Thymus (tissue), 11 donors: ENCODE measurements around the gene WARS2. TPM values are rescaled to one million over a fixed set of nuclear protein-coding genes. Genes with fewer than 3 reads are reported as not detected.

ENCODE experiments used
- DNase-seq, 9 donors: peaks; one replicate each; pipeline ENCODE4 v3.0.0-alpha.2; 2013; ENCODE audit warnings: low spot score in 9 of 9, low read depth in 6 of 9, missing footprints in 1 of 9
- H3K27ac ChIP-seq, 2 donors: one replicate each; pipeline ENCODE4 v1.5.1; 2013; ENCODE audit warnings: control low read depth in 1 of 2, low read depth in 1 of 2, low read length in 1 of 2, mild to moderate bottlenecking in 1 of 2, moderate library complexity in 1 of 2
- H3K27me3 ChIP-seq, 2 donors: one replicate each; pipeline ENCODE4 v1.5.1; 2013; ENCODE audit warnings: low read length in 1 of 2; ENCODE audit not compliant: control insufficient read depth in 2 of 2, insufficient read depth in 1 of 2
- H3K36me3 ChIP-seq, 2 donors: one replicate each; pipeline ENCODE4 v1.5.1; 2013; ENCODE audit warnings: low read length in 1 of 2, mild to moderate bottlenecking in 1 of 2, moderate library complexity in 1 of 2; ENCODE audit not compliant: control insufficient read depth in 2 of 2, insufficient read depth in 2 of 2
- H3K4me1 ChIP-seq, 2 donors: one replicate each; pipeline ENCODE4 v1.5.1; 2013; ENCODE audit warnings: low read length in 2 of 2; ENCODE audit not compliant: control insufficient read depth in 2 of 2, insufficient read depth in 2 of 2
- H3K4me3 ChIP-seq, 2 donors: one replicate each; pipeline ENCODE4 v1.5.1; 2013; ENCODE audit warnings: low read length in 2 of 2, control low read depth in 1 of 2, mild to moderate bottlenecking in 1 of 2
- H3K9me3 ChIP-seq, 2 donors: one replicate each; pipeline ENCODE4 v1.5.1; 2013; ENCODE audit warnings: low read length in 1 of 2, mild to moderate bottlenecking in 1 of 2; ENCODE audit not compliant: control insufficient read depth in 2 of 2, insufficient read depth in 1 of 2
- WGBS: extraction: QIAGEN DNeasy Blood & Tissue Kit; methylation state at CpG from one replicate; pipeline ENCODE4 v1.1.7; 2013; 5-methylcytosine and 5-hydroxymethylcytosine counted together
- polyA plus RNA-seq: library from polyadenylated mRNA; stranded (reverse); fragments of 200-250 nt; gene quantifications from one replicate; pipeline ENCODE4 v1.2.3, GENCODE V29; 2013
- total RNA-seq: library from RNA; stranded (reverse); fragments of 120-200 nt; gene quantifications from one replicate; pipeline ENCODE4 v1.2.4, GENCODE V29; 2013
- donor health status: healthy.

WARS2 gene
- total and polyA plus RNA-seq, 2 donors = 7.7 to 8.6 TPM

DNA sequence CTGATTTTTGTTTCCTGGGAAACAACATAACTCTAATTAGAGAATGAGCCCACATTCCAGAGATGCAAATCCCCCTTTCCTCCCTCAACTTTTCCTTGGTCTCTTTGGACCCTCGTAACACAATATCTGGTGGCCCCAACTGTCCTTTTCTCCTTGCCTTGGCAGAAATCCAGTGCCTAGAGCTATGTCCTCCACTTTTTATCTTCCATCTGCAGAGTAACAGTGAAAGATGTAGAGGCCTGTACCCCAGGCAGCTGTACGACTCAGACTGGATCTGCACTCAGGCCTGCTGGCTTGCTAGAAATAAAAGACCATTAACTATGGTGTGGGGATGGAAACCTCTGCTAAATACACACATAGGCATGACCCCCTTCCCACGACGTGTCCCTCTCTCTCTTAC, 72.0 kb downstream of the WARS2 start:
- no peak for DNase-seq
- H3K4me3 ChIP-seq = no peak overlapping the region
- H3K27me3 ChIP-seq = no peaks in the 10 kb centered on the region
- WGBS = 94% methylated on average over 4 of the region's 4 CpGs
- no peak overlapping the region for H3K27ac ChIP-seq
- H3K36me3 ChIP-seq = no peaks in the 10 kb centered on the region
- H3K9me3 ChIP-seq = no peaks in the 10 kb centered on the region
- H3K4me1 ChIP-seq = no peaks in the 10 kb centered on the region

DNA sequence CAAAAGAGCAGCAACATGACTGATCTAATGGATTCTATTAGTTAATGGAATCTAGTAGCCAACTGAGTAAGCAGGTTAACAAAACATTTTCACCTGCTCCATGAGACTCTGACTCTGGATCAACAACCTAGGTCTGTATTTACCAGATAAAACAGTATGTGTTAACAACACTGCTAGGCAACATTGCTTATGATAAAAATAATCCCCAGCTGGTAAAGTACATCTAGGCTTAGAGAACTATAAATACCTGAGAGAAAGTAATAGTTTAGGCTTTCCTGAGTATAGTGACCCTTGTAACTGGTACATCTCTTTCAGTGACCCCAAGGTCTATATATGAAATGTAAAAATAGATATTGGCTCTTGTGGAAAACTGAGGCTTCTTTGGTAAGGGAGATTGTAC, 78.8 kb downstream of the WARS2 start:
- Histone ChIP-seq H3K9me3 (no peaks in the 10 kb centered on the region), H3K27me3 (no peaks in the 10 kb centered on the region), H3K4me1 (no peaks in the 10 kb centered on the region), H3K27ac (no peak overlapping the region), H3K4me3 (no peak overlapping the region), H3K36me3 (no peaks in the 10 kb centered on the region)
- DNase-seq = no peak

DNA sequence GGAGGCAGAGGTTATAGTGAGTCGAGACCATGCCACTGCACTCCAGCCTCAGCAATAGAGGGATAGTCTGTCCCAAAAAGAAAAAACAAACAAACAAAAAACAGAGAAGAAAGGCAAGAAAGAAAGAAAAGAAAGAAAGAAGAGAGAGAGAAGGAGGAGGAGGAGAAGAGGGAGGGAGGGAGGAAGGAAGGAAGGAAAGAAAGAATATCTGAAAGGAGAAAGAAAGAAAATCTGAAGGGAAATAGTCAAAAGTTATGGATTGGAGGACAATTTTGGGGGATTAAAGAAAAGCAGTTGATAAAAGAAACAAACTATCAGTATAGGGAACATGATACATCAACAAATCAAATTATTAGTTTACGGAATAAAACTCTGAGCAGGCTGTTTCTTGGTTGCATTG, 84.9 kb downstream of the WARS2 start:
- 97% methylated on average over 2 of the region's 2 CpGs for WGBS
- DNase-seq = no peak
- Histone ChIP-seq H3K27ac (no peak overlapping the region), H3K4me1 (no peaks in the 10 kb centered on the region), H3K27me3 (no peaks in the 10 kb centered on the region), H3K4me3 (no peak overlapping the region), H3K9me3 (no peaks in the 10 kb centered on the region), H3K36me3 (no peaks in the 10 kb centered on the region)

DNA sequence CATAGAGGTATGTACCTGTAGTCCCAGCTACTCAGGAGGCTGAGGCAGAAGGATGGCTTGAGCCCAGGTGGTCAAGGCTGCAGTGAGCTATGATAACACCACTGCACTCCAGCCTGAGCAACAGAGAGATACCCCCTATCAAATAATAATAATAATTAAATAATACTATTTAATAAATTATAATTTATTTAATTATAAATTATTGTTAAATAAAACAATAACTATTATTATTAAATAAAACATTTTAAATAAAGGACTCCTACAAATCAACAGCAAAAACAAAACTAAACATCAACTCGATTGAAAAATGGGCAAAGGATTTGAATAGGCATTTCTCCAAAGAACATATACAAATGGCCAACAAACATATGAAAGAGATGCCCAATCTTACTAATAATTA, 86.5 kb downstream of the WARS2 start:
- no peaks in the 10 kb centered on the region for H3K27me3 ChIP-seq
- H3K4me3 ChIP-seq = no peak overlapping the region
- no peaks in the 10 kb centered on the region for H3K36me3 ChIP-seq
- no peak overlapping the region for H3K27ac ChIP-seq
- no peaks in the 10 kb centered on the region for H3K9me3 ChIP-seq
- 99% methylated on average over 1 of the region's 1 CpG for WGBS
- no peaks in the 10 kb centered on the region for H3K4me1 ChIP-seq
- no peak for DNase-seq

DNA sequence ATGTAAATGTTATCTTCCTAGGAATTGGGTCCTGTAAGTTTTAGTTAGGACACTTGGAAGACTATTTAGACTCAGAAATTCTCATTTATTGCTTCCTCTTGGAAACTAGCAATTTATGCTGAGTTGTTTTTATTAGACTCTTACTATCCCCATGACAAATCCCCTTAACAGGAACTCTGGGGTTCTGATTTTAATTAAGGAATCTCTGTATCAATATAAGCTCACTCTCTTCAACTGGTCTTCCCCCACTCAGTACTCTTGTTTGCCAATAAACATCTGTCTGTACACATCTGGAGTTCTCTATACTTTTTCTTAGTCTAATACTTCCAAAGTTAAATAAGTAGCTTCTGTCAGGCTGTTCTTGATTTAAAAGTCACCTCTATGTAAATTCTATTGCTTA, 88.2 kb downstream of the WARS2 start:
- no peak overlapping the region for H3K27ac ChIP-seq
- no peaks in the 10 kb centered on the region for H3K4me1 ChIP-seq
- DNase-seq = no peak
- H3K9me3 ChIP-seq = no peaks in the 10 kb centered on the region
- no peaks in the 10 kb centered on the region for H3K36me3 ChIP-seq
- no peak overlapping the region for H3K4me3 ChIP-seq
- H3K27me3 ChIP-seq = no peaks in the 10 kb centered on the region

DNA sequence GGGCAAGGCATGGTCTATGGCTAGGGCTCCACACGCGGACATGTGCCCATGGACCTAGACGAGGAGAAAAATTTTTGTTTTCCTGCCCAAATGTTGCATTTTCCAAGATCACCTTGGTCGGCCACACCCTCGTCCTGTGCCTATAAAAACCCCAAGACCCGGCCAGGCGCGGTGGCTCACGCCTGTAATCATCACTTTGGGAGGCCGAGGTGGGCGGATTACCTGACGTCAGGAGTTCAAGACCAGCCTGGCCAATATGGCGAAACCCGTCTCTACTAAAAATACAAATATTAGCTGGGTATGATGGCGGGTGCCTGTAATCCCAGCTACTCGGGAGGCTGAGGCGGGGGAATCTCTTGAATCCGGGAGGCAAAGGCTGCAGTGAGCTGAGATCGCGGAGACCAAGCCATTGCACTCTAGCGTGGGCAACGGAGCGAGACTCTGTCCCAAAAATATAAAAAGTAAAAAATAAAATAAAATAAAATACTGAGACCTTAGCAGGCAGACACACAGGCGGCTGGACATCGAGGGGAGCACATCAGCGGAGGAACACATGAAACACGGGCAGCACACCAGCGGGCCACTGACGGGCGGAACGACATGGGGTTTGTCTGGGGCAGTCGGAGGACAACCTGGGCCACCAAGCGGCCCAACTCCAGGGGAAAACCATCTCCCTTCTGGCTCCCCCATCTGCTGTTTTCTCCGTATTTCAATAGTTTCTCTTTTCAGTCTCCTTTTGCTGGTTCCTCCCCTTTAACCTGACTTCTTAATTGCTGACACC, 91.6 kb downstream of the WARS2 start:
- Histone ChIP-seq H3K27ac (no peak overlapping the region), H3K27me3 (no peaks in the 10 kb centered on the region), H3K4me3 (no peak overlapping the region), H3K36me3 (no peaks in the 10 kb centered on the region), H3K9me3 (no peaks in the 10 kb centered on the region), H3K4me1 (no peaks in the 10 kb centered on the region)
- 97% methylated on average over 34 of the region's 34 CpGs for WGBS
- DNase-seq = no peak

DNA sequence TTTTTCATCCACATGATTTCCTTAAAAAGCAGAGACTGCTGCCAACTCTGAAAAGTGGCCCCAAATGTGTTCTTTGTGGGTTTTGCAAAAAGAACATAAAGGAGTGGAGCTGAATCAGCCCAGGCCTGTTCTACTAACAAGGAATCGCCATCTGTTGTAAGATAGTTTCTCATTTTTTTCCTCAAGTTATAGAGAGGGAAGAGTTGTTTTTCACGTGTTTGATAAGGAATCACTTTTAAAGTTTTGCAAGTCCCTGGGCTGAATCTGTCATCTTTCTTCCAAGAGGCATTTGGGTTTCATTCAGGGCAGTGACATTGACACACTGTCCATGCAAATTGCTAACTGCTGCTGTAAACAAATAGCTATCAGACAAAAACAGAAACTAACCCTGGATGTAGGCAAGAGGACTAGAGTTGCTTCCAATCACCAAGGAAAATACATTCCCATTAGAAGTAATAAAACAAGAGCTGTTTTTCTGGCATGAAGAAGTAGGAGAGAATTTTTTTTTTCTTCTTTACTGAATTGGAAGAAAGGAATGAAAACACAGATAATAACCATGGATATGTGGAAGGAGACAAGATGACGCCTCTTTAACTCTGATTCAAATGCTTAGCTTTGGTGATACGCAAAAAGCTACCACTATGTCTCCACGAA, 93.5 kb downstream of the WARS2 start:
- DNase-seq = no peak
- Histone ChIP-seq H3K4me3 (no peak overlapping the region), H3K36me3 (no peaks in the 10 kb centered on the region), H3K9me3 (no peaks in the 10 kb centered on the region), H3K4me1 (no peaks in the 10 kb centered on the region), H3K27ac (no peak overlapping the region), H3K27me3 (no peaks in the 10 kb centered on the region)
- 79% methylated on average over 5 of the region's 5 CpGs for WGBS

DNA sequence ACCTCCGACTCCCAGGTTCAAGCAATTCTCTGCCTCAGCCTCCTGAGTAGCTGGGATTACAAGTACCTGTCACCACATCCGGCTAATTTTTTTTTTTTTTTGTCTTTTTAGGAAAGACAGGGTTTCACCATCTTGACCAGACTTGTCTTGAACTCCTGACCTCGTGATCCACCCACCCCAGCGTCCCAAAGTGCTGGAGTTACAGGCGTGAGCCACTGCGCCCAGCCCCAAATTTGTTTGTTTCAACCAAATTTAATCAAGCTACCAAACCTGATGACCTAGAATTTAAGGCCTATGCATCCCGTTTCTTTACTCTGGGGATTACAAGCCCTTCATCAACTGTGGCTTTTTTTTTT, 94.0 kb downstream of the WARS2 start:
- H3K36me3 ChIP-seq = no peaks in the 10 kb centered on the region
- no peaks in the 10 kb centered on the region for H3K4me1 ChIP-seq
- no peak overlapping the region for H3K27ac ChIP-seq
- no peaks in the 10 kb centered on the region for H3K27me3 ChIP-seq
- no peaks in the 10 kb centered on the region for H3K9me3 ChIP-seq
- H3K4me3 ChIP-seq = no peak overlapping the region
- no peak for DNase-seq
- WGBS = 87% methylated on average over 7 of the region's 7 CpGs

DNA sequence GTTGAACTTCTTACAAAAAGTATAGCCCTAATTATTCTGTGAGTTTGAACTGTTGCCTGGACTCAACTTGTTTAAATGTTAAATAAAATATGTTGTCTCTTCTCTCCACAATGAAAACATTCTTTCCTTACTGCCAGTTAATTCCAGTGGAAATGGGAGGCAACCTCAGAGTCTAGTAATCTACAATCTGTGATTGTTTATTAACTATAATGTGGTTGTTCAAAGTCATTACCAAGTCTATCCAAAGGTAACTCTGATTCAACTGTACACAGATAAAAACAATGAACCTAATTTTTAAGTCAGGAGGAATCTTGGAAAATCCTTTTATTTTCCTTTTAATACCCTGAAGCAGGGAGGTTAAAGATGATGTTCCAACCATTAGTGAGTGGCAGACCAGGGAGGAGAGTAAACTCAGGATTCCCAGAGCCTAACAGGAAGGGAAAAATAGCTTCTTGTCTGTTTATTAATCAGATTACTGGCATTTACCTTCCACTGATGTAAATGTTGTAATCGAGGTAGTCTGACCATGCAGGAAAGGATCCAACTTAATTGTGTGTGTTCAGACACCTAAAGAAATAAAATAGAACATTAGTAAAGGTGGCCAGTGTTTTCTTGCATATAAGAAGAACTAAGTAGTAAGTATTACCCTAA, 95.2 kb downstream of the WARS2 start:
- 88% methylated on average over 1 of the region's 1 CpG for WGBS
- Histone ChIP-seq H3K36me3 (no peaks in the 10 kb centered on the region), H3K27me3 (no peaks in the 10 kb centered on the region), H3K4me1 (no peaks in the 10 kb centered on the region), H3K27ac (no peak overlapping the region), H3K9me3 (no peaks in the 10 kb centered on the region), H3K4me3 (no peak overlapping the region)
- DNase-seq = no peak
